Glutamatergic neuron (in vitro differentiated cells): ENCODE results near the gene FLT1. TPM values are rescaled to one million over a fixed set of nuclear protein-coding genes. Genes with fewer than 3 reads are reported as not detected.

ENCODE experiments used
- DNase-seq: peaks from one replicate; pipeline ENCODE4 v3.0.0; 2022
- H3K27ac Mint-ChIP-seq: one replicate; pipeline ENCODE4 v1.8.0; 2020; ENCODE audit warnings: mild to moderate bottlenecking, mixed read lengths, inconsistent platforms; ENCODE audit not compliant: unreplicated experiment
- H3K27me3 Mint-ChIP-seq: one replicate; pipeline ENCODE4 v1.8.0; 2020; ENCODE audit warnings: mild to moderate bottlenecking, moderate library complexity, mixed read lengths, inconsistent platforms; ENCODE audit not compliant: unreplicated experiment
- H3K36me3 Mint-ChIP-seq: one replicate; pipeline ENCODE4 v1.8.0; 2020; ENCODE audit warnings: mild to moderate bottlenecking, mixed read lengths, inconsistent platforms; ENCODE audit not compliant: unreplicated experiment
- H3K4me1 Mint-ChIP-seq: one replicate; pipeline ENCODE4 v1.8.0; 2020; ENCODE audit warnings: mild to moderate bottlenecking, low read depth, mixed read lengths, inconsistent platforms; ENCODE audit not compliant: unreplicated experiment
- H3K4me3 Mint-ChIP-seq: one replicate; pipeline ENCODE4 v1.8.0; 2020; ENCODE audit warnings: mild to moderate bottlenecking, mixed read lengths, inconsistent platforms; ENCODE audit not compliant: unreplicated experiment
- H3K9me3 Mint-ChIP-seq: one replicate; pipeline ENCODE4 v1.8.0; 2020; ENCODE audit warnings: mild to moderate bottlenecking, moderate library complexity, mixed read lengths, inconsistent platforms; ENCODE audit not compliant: unreplicated experiment
- CTCF ChIP-seq: fragments of 200-600 bp; sonication (generic); IDR thresholded peaks from one replicate; pipeline ENCODE4 v1.5.0; 2021; ENCODE audit not compliant: partially characterized antibody, unreplicated experiment
- total RNA-seq: library from RNA; stranded (reverse); fragmentation: NEBNext Ultra II Directional; extraction: Animal tissue kit (Norgen Biotek cat#: 25700); gene quantifications from one replicate; pipeline ENCODE4 v1.2.1, GENCODE V29; 2021; ENCODE audit not compliant: unreplicated experiment

FLT1 gene
- total RNA-seq, 1 donor from 2014 or later, result 49.8 TPM

GRCh38 chr13:28532388-28533124, 37.6 kb upstream of the FLT1 start:
- Mint-ChIP-seq H3K36me3 (no peaks in the 10 kb centered on the region), H3K4me1 (peaks cover 18% of the 10 kb centered on the region), H3K27ac (no peak overlapping the region), H3K4me3 (peak overlapping the region; percentile 79), H3K27me3 (peaks cover 11% of the 10 kb centered on the region), H3K9me3 (peaks cover 5% of the 10 kb centered on the region)
- no peak for TF ChIP-seq CTCF
- peak; percentile 40 for DNase-seq

GRCh38 chr13:28531845-28532387, 37.0 kb upstream of the FLT1 start:
- Mint-ChIP-seq H3K4me3 (no peak overlapping the region), H3K36me3 (no peaks in the 10 kb centered on the region), H3K27ac (no peak overlapping the region), H3K27me3 (peaks cover 11% of the 10 kb centered on the region), H3K9me3 (peaks cover 5% of the 10 kb centered on the region), H3K4me1 (peaks cover 21% of the 10 kb centered on the region)
- peak; percentile 40 for DNase-seq
- no peak for TF ChIP-seq CTCF

GRCh38 chr13:28531077-28531844, 36.3 kb upstream of the FLT1 start:
- Mint-ChIP-seq H3K36me3 (no peaks in the 10 kb centered on the region), H3K27me3 (peaks cover 11% of the 10 kb centered on the region), H3K4me3 (no peak overlapping the region), H3K27ac (no peak overlapping the region), H3K9me3 (peaks cover 5% of the 10 kb centered on the region), H3K4me1 (peaks cover 21% of the 10 kb centered on the region)
- DNase-seq, result peak; percentile 61
- no peak for TF ChIP-seq CTCF

- Mint-ChIP-seq H3K27me3 (peaks cover 11% of the 10 kb centered on the region), H3K4me1 (peaks cover 21% of the 10 kb centered on the region), H3K4me3 (no peak overlapping the region), H3K9me3 (peaks cover 5% of the 10 kb centered on the region), H3K36me3 (no peaks in the 10 kb centered on the region), H3K27ac (no peak overlapping the region)
- no peak for DNase-seq
- TF ChIP-seq CTCF, result no peak
Measured at GRCh38 chr13:28530729-28531076, 35.8 kb upstream of the FLT1 start.

GRCh38 chr13:28529836-28530235, 34.9 kb upstream of the FLT1 start:
- no peak for TF ChIP-seq CTCF
- DNase-seq, result no peak
- Mint-ChIP-seq H3K4me3 (no peak overlapping the region), H3K9me3 (peaks cover 5% of the 10 kb centered on the region), H3K27me3 (peaks cover 11% of the 10 kb centered on the region), H3K4me1 (peaks cover 21% of the 10 kb centered on the region), H3K36me3 (no peaks in the 10 kb centered on the region), H3K27ac (no peak overlapping the region)
